Measurements from ENCODE around the gene COA6.
"Not testable (repeated sequence)": the region's sequence is repeated elsewhere in the genome, so short reads cannot be mapped to it uniquely, and the experiment has no call there.

Gene COA6, protein sequence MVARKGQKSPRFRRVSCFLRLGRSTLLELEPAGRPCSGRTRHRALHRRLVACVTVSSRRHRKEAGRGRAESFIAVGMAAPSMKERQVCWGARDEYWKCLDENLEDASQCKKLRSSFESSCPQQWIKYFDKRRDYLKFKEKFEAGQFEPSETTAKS

GRCh38 chr1:234373064-234373958, at the start of gene COA6:
Gene COA6, plus strand, starts transcription at chr1:234373456. Its CDS starts 11 bp downstream, at chr1:234373467.
- peak; percentile 99 for DNase-seq (ENCODE audit: low read depth)

GRCh38 chr1:234324821-234325220, 48.4 kb upstream of the COA6 start:
- no peak for DNase-seq (ENCODE audit: low read depth)

GRCh38 chr1:234325878-234326496, 47.3 kb upstream of the COA6 start:
- no peak for DNase-seq (ENCODE audit: low read depth)

DNA sequence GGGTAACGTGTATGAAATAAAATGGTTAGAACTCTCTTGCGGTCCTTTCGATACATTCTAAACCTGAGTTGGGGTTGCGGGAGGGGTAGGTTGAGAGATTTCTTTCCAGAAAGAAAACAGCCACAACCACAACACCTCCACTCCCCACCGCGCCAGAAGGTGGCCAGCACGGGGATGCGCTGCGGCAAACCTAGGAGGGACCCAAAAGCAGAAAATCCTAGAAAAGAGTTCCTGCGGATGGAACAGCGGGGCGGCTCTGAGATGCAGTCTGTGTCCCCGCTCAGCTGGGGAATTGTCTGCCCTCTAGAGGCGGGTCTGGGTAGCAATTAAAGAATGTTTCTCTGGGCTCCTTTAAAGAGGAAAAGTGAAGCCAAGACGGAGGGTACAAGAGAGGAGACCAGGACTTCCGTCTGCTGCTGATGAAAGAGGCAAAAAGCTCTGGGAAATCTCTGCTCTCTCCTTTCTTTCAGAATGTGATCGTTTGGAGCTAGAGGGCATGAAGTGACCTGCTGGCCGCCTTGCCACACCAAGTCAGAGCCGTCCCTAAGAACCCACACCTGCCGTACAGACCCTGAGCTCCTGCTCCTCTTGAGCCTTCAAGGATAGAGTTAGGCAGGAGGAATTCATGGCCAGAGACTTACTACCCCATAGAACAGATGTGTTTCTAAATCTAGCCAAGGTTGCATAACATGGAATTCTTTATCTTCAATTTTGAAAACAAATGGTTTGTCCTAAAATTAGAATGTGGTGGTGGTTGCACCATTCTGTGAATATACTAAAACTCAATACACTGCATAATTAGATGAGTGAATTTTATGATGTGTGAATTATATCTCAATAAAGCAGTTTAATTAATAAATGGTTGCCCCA, 46.5 kb upstream of the COA6 start:
- DNase-seq (ENCODE audit: low read depth) = peak; percentile 74

DNA sequence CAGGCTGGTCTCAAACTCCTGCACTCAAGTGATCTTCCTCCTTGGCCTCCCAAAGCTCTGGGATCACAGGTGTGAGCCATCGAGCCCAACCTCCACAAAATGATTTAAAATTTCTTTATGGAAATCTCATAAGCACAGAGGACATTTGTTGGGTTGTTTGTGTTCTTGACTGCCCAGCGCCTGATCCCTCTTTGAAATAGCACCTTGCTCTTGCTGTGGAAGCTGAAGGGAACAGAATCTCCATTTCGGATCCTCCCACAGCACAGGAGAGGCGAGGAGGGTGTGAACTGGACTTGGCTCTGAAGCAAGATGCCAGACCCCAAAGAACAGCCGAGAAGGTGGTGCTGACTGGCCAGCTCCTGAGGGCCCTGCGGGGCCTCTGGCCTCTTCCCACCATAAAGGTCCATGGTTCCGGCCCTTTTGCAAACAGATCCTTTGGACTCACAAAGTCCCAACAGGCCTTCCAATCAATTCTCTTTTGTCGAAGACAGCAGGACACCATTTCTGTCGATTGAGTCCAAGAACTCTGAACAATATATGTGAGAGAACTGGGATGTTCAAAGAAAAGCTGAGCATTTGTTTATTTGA, 45.6 kb upstream of the COA6 start:
- no peak for DNase-seq (ENCODE audit: low read depth)

DNA sequence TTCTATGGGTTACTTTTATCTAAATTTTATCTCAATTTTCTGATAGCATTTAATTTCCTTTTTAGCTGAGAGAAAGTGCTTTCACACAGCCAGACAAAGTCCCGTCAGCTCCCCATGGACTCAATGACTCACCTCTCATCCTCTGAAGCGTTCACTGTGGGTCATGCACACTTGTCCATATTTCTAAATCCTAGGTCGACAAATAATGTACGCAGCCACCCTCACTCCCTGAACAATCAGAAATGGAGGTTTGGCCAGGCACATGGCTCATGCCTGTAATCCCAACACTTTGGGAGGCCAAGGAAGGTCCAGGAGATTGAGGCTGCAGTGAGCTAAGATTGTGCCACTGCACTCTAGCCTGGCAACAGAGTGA, 42.4 kb upstream of the COA6 start:
- DNase-seq (ENCODE audit: low read depth) = peak; percentile 17

DNA sequence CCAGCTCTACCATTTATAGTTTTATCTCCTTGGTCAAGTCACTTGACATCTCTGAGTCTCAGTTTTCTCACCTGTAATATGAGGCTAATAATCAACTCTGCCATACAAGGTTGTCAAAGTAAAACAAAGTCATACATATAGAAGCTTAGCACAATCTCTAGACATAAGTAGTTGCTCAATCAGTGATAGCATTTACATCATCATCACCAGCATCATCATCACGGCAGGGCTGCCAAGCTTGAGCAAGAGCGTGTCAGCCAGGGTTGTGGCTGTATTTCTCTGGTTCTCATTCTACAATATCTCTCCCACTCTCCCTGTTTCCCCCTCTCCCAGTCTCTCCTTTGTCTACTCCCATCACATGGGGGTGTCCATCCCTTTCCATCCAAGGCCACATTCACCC, 41.7 kb upstream of the COA6 start:
- peak; percentile 28 for DNase-seq (ENCODE audit: low read depth)

DNA sequence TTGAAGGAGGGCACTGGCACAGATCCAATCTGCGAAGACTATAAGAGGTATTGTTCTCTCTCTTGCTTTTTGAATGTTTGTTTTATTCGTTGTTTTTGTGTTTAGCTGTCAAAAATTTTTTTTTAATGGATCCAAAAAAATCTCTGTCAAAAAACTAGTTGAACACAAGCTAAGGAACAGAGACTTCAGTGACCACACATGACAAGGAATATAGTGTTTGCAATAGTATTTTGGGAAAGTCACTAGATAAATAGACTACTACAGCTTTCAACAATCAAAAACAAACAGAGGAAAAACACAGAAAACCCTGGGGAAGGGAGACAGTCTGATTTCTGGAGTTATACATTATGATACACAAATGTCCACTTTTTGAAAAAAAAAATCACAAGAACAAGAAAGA, 36.9 kb upstream of the COA6 start:
- DNase-seq (ENCODE audit: low read depth) = no peak

DNA sequence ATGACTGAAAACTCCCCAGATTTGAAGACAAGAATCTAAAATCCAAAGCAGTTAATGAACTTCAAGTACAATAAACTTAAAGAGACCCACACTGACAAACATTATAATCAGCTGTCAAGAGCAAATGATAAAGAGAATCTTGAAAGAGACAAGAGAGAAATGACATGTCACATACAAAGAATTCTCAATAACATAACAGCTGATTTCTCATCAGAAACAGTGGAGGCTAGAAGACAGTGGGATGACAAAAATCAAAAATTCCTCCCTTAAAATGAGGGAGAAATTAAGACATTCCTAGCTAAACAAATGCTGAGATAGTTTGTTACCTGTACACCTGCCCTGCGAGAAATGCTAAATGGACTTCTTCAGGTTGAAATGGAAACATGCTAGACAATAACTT, 36.0 kb upstream of the COA6 start:
- DNase-seq (ENCODE audit: low read depth) = no peak

- DNase-seq (ENCODE audit: low read depth) = no peak
Measured at GRCh38 chr1:234340528-234340927, 32.7 kb upstream of the COA6 start.

- DNase-seq (ENCODE audit: low read depth) = no peak
Measured at GRCh38 chr1:234342774-234343173, 30.5 kb upstream of the COA6 start.

DNA sequence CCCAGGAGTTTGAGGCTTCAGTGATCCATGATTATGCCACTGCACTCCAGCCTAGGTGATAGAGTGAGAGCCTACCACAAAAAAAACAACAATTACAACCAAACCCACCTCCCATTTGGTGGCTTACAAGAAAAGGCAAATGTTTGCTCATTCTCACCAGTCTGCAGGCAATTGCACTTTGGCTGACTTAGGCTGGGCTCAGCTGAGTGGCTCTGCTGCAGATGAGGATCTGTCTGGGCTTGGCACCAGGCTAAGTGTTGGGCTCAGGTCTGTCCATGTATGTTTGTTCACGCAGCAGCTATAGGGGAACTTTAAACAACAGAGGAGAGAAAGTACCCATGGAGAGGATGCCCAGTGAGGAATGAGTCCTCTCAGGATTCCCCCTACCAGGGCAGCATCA, 28.0 kb upstream of the COA6 start:
- DNase-seq (ENCODE audit: low read depth) = no peak

DNA sequence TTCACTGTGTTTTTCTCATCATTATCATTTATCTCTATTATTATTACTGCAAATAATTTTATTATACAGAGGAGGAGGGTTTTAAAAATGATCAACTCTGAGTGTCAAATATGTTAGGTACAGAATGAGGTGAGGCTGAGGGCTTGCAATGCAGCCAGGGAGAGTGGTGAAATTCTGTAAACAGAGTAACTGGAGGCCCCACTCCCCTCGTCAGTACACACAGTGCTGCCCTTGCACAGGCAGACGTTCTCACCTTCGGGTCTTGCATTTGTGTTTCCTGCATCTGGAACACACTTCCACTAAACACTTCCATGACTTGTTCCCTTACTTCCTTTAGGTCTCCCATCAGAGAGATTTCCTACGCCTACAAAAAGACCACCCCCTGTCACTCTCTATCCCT, 24.3 kb upstream of the COA6 start:
- DNase-seq (ENCODE audit: low read depth) = no peak

- DNase-seq (ENCODE audit: low read depth) = no peak
Measured at GRCh38 chr1:234355782-234356510, 17.3 kb upstream of the COA6 start.

GRCh38 chr1:234356615-234357269, 16.5 kb upstream of the COA6 start:
- not testable (repeated sequence) for DNase-seq (ENCODE audit: low read depth)

DNA sequence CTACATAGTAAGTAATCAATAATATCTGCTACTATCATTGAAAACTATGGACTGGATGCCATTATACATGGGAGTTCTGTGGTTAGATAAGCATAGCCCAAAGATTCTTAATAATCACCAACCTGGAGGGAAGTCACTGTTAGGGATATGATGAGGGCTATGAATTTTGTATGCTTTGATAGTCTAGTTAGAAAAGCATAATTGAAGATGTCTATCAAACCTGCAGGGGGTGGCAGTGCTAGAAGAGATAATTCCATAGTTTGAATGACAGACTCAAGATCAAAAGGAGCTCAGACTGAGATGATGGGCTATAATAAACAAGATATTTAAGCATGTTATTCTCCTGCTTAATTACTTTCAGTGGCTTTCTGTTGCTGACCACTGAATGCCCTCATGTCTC, 15.4 kb upstream of the COA6 start:
- DNase-seq (ENCODE audit: low read depth) = no peak

GRCh38 chr1:234361102-234361603, 12.1 kb upstream of the COA6 start:
- no peak for DNase-seq (ENCODE audit: low read depth)

DNA sequence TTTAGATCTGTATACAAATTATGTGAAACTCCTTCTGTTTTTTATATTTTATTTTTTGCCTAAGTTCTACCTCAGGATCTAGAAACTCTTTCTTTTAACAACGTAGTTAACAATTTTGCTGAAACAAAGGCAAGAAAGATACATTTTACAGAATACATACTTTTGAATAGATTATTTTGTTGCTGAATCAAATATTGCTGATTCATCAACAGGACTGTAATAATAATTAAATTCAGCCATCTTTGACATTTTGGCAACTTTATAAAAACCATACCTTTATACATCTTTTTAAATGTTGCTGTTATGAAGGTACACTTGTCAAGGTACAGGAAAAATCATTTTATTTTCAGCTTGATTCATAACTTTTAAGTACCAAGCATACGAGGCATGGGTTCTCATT, 10.7 kb upstream of the COA6 start:
- no peak for DNase-seq (ENCODE audit: low read depth)

DNA sequence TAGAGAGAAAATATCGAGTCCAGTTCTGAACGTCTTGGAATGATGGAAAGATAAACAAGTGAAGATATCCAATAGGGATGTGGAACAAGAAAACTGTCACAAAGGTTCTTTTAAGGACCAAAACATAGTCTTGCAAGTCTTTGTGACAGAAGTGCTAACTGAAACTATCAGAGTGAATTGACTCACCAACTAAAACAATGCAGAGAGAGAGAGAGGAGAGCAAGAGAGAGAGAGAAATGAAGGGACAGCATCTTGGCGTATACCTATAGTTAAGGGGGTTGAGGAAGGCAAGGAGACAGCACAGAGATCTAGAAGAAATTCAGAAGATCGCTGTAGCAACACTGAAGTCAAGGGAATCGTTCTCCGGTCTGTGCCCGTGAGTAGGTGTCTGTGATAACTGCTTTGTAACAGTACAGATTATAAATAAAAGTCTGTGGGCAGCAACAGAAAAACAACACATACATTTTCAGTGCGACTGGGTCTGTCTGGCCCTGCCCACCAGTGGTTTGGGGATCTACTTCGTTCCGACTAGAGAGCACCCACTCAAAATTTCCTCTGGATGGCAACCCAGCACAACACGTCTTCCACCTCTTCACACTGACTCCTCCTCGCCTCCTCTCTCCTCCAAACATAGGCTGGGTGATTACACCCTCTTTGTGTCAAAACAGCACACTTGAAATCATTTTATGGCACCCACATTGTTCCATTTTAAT, 4.8 kb upstream of the COA6 start:
- no peak for DNase-seq (ENCODE audit: low read depth)

DNA sequence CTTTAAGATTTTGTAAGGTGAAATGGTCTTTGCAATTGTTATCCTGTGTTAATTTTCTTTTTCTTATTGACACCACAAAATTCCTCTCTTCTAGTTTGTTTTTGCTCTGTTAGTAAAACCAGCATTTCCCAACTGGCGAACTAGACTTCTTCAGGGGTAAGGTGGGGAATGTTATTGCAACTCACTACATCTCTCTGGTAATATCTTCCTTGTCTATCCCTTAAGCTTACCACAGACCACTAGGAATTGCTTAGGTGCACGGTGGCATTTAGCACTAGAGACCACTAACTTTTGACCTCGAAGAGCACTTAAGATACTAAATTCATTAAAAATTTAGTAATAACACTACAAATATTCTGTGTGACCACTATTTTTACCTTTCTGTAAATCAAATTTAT, 4.2 kb upstream of the COA6 start:
- DNase-seq (ENCODE audit: low read depth) = no peak
